ENCODE data around the gene GNG12.

DNA sequence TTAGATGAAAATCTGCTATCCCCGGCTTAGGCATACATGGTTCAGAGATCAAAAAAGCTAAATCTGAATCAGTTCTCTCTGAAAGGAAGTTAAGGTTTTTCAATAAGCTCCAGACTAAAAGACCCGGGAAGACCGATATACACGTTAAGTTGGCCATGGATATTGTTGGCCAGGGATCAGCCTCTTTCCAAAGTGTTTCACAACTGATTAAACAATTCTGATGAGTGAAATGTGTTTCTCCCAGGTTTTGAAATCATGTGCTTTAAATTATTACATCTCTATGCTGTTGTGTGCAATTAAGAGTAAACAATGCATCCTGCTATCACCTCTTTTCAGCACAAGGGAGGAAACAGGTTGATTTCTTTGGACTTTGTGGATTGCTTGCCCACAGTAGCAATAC lies 23.7 kb upstream of the GNG12 start:
- TF ChIP-seq POLR2A (IDR thresholded peaks at IDR 0.05; ENCODE audit: low read depth, low read length), result no peak
- no peak for TF ChIP-seq SPI1 (IDR thresholded peaks at IDR 0.05; ENCODE audit: low read depth, low read length)
- TF ChIP-seq POU2F2 (IDR thresholded peaks at IDR 0.05; ENCODE audit: low read depth, low read length), result no peak

All from GM12891 (cell line).